Upper lobe of left lung (tissue), 4 donors: ENCODE results near the gene RAD51AP1.

Experiments used
- EP300 ChIP-seq, 4 donors: sonication (generic); formaldehyde crosslinking; IDR thresholded peaks; one replicate each; pipeline ENCODE4 v1.5.1; 2017; ENCODE audit warnings: antibody characterized with exemption in 4 of 4, control low read depth in 2 of 4
- POLR2AphosphoS5 ChIP-seq, 2 donors: sonication (generic); formaldehyde crosslinking; IDR thresholded peaks; one replicate each; pipeline ENCODE4 v1.5.1; 2017; ENCODE audit warnings: antibody characterized with exemption in 2 of 2
- TF ChIP-seq, protein P1 (sequence below), 6 experiments: fragments of 450-650 bp in 4 of 6; fragments of 200-600 bp in 2 of 6; sonication (generic) in 2 of 6; IDR thresholded peaks; one replicate each; pipeline ENCODE4 v1.5.1; 2016 to 2019; ENCODE audit warnings: antibody characterized with exemption in 6 of 6

- TF ChIP-seq, protein P1, sequence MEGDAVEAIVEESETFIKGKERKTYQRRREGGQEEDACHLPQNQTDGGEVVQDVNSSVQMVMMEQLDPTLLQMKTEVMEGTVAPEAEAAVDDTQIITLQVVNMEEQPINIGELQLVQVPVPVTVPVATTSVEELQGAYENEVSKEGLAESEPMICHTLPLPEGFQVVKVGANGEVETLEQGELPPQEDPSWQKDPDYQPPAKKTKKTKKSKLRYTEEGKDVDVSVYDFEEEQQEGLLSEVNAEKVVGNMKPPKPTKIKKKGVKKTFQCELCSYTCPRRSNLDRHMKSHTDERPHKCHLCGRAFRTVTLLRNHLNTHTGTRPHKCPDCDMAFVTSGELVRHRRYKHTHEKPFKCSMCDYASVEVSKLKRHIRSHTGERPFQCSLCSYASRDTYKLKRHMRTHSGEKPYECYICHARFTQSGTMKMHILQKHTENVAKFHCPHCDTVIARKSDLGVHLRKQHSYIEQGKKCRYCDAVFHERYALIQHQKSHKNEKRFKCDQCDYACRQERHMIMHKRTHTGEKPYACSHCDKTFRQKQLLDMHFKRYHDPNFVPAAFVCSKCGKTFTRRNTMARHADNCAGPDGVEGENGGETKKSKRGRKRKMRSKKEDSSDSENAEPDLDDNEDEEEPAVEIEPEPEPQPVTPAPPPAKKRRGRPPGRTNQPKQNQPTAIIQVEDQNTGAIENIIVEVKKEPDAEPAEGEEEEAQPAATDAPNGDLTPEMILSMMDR (IDR thresholded peaks at IDR 0.05) = no peak
- no peak for TF ChIP-seq POLR2AphosphoS5 (IDR thresholded peaks at IDR 0.05)
- TF ChIP-seq EP300 (IDR thresholded peaks at IDR 0.05) = no peak
Measured at GRCh38 chr12:4564818-4565217, 26.1 kb downstream of the RAD51AP1 start.
